UCSD-AML1 (cell line): ENCODE results near the gene GRAMD1A.
"Not testable (repeated sequence)": the region's sequence is repeated elsewhere in the genome, so short reads cannot be mapped to it uniquely, and the experiment has no call there.

Source experiments
- DNase-seq: peaks from one replicate; lab custom pipeline; 2025; ENCODE audit not compliant: unreplicated experiment; lab: John Stamatoyannopoulos, UW

Gene GRAMD1A

DNA sequence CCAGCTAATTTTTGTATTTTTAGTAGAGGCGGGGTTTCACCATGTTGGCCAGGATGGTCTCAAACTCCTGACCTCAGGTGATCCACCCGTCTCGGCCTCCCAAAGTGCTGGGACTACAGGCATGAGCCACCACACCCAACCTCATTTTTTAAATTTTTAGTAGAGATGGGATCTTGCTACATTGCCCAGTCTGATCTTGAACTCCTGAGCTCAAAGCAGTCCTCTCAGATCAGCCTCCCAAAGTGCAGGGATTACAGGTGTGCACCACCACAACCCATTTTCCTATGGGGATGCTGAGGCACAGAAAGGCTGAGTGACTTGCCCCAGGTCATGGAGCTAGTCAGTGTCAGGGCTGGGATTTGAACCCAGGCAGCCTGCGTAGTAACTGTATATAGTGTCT lies 51.1 kb downstream of the GRAMD1A start:
- not testable (repeated sequence) for DNase-seq

DNA sequence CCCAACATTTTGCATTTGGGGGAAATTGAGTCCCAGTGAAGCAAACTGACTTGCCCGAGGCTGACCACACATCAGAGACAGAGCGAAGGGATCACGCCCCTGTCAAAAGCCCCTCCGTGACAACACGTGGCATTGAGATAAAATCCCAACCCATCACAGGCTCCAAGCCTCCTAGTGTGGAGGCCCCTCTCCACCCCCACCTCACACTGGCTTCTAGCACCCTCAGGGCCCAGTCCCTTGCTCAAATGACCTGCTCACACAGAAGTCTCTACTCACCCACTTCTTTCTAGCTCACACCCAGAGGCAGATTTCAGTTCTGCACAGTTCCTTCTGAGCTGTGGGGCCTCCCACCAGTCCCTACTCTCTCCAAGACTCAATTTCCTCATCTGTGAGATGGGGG lies 51.7 kb downstream of the GRAMD1A start:
- DNase-seq, result no peak

DNA sequence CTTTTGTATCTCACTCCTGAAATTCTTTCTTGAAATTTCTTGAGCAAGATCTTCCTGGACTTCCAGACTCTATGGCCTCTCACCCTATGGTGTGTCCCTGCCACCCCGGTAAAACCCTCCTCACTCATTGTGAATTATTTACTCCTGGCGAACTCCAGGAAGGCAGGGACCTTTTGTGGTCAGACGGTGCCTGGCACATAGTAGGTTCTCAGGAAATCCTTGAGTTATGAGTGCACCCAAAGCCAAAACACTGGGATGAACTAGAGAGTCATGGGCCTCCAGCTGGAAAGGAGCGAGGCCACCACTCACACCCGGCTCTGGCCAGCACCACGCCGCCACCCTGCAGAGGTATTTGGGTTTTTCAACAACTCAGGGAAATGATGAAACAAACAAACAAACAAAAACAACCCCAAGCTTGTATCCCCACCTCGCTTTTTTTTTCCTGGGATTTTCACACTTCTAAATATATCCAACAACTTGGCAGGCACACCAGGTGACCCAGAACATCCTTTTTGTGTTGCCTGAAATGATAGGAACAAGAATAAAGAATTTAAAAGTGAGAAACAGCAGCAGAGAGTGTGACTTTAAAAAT lies 52.6 kb downstream of the GRAMD1A start:
- no peak for DNase-seq

DNA sequence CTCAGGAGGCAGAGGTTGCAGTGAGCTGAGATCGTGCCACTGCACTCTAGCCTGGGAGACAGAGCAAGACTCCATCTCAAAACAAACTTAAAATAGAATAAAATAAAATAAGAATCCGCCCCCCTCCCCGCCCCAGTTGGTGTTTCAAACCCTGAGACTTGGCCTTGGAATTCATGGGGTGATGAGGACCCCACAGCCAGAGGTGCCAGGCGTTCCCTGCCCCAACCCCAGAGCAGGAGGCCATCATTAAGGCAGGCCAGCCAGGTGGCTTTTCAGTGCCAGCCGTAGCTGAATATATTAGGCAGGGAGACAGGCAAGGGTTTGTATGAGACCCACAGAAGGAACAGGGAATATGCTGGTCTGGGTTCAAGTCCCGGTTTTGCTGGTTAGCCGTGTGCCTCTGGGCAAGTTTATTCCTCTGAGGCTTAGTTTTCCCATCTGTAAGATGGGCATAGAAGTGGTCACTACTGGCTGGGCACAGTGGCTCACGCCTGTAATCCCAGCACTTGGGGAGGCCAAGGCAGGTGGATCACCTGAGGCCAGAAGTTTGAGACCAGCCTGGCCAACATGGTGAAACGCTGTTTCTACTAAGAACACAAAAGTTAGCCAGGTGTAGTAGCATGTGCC lies 53.7 kb downstream of the GRAMD1A start:
- no peak for DNase-seq

DNA sequence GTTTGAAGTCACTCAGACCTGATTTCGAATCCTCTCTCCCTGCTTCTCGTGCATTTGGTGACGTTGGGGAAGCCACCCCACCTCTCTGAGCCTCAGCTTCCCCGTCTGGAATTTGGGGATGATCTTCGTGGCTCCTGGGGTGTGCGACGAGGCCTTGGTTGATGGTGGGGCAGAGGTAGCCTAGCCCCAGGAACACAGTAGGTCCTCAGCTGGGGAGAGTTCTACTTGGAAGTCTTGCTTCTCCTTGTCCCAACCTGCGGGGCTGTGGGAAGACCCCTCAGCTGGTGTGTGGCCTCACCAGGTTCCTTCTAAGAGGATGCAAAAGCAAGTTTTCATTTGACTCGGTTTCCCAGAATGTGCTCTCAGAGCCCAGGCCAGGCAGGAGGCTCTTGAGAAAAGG lies 54.5 kb downstream of the GRAMD1A start:
- DNase-seq, result no peak

DNA sequence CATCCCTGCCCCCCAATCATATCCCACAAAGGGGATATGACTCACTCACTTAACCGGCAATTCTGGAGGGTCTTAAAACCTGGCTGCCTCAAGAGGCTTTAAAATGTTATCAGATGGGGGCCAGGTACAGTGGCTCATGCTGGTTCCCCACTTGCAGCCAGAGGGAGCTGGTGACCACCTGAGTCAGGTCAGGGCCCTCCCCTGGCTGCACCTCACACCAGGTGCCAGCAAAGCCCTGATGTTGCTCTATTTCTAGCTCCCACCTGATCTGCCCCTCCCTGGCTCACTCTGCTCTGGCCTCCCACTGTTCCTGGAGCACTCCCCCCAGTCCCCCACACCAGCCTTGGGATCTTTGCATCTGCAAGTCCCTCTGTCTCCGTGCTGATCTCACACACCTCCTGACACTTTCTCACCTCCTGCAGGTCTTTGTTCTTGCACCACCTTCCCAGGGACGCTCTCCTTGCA lies 55.6 kb downstream of the GRAMD1A start:
- DNase-seq, result no peak

DNA sequence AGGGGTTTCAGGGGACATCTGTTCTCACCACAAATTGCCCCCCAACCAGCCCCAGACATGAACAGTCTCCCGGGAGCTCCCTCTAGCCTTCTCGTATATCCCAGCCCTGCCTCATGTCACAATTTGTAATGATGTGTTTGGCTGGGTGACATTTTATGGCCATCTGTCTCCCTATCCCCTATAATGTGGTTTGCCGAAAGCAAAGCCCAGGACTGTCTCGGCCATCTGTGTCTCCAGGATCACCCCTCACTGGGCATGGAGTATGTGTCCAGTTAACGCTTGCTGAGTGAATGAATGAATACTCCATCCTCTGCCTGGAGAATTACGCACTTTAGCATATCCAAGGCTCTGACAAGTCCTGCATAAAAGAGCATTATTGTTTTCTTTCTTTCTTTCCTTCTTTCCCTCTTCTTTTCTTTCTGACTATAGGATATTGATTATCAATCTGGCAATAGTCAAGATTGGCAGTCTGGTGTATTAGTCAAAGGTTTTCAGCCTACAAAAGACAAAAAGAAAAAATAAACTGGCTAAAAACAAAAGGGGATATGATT lies 56.5 kb downstream of the GRAMD1A start:
- DNase-seq, result no peak

DNA sequence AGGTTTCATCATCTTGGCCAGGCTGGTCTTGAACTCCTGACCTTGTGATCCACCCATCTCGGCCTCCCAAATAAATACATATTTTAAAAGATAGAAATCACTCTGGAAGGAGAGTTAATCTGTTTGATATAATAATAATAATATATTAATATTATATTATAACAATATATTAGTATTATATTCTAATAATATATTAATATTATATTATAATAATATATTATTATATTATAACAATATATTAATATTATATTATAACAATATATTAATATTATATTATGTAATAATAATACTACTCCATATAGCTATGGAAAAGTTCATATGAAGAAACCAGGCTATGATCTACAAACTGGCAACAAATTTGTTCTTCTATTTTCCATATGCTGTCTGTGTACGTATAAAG lies 58.2 kb downstream of the GRAMD1A start:
- no peak for DNase-seq

DNA sequence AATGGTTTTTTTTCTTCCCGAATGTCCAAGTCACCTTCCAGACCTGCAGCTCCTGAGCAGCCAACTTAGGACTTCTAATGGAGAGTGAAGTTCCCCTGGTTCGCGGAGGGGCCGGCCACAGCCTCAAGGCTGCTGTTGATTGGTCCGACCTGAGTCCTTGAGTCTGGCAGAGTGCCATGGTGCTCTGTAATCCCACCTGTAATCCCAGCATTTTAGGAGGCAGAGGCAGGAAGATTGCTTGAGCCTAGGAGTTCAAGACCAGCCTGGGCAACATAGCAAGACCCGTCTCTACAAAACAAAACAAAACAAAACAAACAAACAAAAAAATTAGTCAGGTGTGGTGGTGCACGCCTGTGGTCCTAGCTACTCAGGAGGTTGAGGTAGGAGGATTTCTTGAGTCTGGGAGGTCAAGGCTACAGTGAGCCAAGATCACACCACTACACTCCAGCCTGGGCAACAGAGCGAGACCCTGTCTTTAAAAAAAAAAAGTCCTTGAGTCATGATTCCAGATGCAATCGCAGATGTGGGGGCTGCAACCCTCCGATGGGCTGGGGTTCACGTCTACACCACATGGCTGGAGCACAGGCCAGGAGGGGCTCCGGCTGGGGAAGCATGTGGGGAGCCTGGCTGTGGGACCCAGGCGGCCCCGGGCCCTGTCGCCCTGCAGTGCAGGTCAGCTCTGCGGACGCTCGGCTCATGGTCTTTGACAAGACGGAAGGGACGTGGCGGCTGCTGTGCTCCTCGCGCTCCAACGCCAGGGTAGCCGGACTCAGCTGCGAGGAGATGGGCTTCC lies 59.1 kb downstream of the GRAMD1A start:
- DNase-seq, result no peak

DNA sequence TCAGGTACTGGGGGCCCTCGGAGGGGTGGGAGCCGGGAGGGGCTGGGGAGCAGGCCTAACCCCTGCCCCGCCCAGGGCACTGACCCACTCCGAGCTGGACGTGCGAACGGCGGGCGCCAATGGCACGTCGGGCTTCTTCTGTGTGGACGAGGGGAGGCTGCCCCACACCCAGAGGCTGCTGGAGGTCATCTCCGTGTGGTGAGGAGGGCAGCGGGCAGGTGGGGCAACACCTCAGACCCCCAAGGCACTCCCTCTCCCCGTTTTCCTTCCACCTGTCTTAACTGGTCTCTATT lies 59.6 kb downstream of the GRAMD1A start:
- no peak for DNase-seq

DNA sequence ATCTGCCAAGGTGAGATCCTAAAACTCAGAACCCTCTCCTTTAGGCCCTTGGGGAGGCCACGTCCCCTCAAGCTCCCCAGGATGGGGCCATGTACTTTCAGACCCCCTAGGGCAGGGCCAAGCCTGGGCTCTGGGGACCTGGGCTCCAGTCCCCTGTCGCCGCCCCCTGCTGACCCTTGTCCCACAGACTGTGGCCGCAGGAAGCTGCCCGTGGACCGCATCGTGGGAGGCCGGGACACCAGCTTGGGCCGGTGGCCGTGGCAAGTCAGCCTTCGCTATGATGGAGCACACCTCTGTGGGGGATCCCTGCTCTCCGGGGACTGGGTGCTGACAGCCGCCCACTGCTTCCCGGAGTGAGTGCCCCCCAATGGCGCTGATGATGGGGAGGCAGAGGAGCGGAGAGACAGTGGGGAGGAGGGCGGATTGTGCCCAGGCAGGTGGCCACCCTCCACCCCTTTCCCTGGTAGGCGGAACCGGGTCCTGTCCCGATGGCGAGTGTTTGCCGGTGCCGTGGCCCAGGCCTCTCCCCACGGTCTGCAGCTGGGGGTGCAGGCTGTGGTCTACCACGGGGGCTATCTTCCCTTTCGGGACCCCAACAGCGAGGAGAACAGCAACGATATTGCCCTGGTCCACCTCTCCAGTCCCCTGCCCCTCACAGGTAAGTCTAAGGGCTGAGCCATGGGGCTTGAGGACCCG lies 60.2 kb downstream of the GRAMD1A start:
- no peak for DNase-seq

DNA sequence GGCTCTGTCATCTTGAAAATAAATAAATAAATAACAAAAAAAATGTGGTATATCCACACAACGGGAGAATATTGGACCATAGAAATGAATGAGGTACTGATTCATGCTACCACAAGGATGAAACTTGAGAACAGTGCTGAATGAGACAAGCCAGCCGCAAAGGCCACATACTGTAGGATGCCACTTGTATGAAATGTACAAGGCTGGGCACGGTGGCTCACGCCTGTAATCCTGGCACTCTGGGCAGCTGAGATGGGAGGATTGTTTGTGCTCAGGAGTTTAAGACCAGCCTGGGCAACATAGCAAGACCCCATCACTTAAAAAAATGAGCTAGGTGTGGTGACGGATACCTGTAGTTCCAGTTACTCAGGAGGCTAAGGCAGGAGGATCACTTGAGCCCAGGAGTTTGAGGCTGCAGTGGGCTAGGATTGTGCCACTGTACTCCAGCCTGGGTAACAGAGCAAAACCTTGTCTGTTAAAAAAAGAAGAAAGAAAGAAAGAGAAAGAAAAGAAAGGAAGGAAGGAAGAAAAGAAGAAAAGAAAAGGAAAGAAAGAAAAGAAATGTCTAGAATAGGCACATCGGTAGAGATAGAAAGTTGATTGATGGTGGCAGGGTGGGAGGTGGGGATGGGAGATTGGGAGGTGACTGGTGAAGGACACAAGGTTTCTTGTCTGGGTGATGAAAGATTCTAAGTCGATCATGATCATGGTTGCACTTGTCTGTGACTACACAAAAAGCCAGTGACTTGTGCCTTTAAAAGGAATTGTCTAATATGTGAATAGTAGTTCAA lies 61.7 kb downstream of the GRAMD1A start:
- DNase-seq, result no peak

DNA sequence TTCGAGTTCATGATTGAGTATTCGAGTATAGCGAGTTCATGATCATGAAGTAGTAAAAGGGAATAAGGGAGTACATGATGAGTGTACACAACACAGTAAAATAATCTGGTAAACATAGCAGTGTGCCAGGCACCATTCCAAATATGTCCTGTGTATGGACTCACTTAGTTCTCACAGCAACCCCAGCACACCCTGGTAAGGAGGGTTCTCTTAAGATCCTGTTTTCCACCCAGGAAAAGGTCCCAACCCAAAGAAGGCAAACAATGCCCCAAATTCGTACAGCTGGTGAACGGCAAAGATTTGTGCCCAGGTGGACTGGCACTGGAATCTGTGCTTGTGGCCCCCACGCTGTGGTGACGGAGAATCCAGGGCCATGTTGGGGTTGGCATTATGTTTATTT lies 62.8 kb downstream of the GRAMD1A start:
- no peak for DNase-seq

DNA sequence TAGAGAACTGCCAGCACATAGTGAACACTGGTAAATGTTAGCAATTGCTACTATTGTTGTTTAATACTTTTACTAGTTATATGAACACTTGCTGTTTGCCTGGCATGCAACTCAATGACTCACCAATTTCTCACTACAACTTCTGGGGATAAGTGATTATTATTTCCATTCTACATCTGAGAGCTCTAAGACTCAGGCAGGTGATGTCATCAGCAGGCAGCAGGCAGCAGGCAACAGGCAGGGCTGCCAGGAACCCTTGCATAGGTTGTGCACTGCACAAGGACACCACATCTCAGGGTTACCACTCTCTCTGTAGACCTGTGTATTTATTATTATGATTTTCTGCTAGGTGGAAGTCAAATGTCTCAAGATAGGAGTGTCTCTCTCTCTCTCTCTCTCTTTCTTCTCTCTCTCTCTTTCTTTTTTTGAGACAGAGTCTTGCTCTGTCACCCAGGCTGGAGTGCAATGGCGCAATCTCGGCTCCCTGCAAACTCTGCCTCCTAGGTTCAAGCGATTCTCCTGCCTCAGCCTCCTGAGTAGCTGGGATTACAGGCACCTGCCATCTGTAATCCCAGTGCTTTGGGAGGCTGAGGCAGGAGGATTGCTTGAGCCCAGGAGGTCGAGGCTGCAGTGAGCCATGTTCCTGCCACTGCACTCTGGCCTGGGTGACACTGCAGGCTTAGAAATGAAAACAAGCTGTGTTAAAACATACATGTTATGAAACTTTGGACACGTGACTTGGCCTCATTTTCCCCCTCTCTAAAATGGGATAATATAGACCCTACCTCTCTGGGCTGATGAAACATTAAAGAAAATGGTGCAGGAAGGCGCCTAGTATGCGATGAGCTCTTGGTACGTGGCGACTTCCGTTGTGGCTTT lies 64.1 kb downstream of the GRAMD1A start:
- DNase-seq, result no peak

DNA sequence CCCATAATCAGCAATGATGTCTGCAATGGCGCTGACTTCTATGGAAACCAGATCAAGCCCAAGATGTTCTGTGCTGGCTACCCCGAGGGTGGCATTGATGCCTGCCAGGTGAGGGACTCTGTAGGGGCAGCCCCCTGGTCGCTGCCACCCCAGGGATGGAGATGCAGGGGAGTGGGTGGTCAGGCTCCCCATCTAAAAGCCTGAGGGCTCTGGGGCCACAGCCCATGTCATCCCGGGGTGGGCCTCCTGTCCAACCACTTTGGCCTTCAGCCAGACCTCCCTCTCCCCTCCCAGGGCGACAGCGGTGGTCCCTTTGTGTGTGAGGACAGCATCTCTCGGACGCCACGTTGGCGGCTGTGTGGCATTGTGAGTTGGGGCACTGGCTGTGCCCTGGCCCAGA lies 65.5 kb downstream of the GRAMD1A start:
- no peak for DNase-seq

DNA sequence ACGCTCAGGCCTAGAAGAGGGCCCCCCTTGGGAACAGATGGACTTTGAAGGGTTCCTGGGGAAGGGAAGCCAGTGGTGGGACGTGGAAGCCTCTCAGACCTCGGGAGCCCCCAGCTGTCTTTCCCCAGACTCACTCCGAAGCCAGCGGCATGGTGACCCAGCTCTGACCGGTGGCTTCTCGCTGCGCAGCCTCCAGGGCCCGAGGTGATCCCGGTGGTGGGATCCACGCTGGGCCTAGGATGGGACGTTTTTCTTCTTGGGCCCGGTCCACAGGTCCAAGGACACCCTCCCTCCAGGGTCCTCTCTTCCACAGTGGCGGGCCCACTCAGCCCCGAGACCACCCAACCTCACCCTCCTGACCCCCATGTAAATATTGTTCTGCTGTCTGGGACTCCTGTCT lies 66.0 kb downstream of the GRAMD1A start:
- no peak for DNase-seq

DNA sequence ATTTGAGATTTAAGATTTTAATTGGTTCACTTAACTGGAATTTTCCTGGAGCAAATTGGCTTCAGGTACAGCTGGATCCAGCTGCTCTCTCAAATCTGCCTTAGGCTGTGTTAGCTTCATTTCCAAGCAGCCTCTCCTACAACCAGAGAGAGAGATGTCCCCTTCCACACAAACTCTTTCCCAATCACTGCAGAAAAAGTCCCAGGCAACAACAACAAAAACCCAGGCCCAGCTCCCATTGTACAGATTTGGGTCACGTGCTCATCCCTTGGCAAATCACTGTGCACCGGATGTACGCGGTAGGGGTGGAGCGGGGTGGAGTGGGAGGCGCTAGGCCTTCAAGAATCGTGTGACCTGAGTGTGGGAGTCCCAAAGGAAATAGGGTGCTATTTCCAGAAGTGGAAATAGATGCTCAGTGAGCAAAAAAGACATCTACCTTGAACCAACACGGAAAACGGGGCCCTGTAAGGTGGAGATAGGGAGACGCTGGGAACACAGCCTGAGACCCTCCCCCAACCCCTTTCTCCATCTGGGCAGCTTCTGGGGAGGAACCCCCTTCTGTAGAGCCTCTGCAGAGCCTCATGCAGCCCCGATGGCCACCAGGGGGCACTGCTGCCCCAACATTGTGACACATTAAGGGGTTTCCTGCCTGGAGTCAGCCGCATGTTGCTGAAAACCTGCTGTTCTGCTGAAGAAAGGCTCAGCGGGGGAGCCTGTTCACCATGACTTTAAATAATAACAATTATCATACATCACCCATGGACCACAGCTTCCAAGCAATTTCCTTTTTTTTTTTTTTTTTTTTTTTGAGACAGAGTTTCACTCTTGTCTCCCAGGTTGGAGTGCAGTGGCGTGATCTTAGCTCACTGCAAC lies 66.8 kb downstream of the GRAMD1A start:
- DNase-seq, result peak; percentile 90

DNA sequence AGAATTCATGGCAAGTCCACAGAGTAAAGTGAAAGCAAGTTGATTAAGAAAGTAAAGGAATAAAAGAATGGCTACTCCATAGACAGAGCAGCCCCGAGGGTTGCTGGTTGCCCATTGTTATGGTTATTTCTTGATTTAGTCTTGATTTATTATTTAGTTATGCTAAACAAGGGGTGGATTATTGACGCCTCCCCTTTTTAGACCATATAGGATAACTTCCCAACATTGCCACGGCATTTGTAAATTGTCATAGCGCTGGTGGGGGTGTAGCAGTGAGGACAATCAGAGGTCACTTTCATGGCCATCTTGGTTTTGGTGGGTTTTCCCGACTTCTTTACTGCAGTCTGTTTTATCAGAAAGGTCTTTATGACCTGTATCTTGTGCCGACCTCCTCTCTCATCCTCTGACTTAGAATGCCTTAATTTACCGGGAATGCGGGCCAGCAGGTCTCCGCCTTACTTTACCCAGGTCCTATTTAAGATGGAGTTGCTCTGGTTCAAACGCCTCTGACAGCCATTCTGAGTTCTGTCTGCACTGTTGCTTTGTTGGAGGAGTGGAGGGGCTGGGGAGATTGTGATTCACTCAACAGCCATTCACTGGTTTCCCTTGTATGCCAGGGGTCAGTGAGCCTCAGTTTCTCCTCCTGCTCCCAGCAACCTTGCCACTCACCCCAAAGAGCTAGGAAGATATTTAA lies 69.0 kb downstream of the GRAMD1A start:
- DNase-seq, result no peak
